ENCODE measurements around the gene LRRC66.

Gene LRRC66

DNA sequence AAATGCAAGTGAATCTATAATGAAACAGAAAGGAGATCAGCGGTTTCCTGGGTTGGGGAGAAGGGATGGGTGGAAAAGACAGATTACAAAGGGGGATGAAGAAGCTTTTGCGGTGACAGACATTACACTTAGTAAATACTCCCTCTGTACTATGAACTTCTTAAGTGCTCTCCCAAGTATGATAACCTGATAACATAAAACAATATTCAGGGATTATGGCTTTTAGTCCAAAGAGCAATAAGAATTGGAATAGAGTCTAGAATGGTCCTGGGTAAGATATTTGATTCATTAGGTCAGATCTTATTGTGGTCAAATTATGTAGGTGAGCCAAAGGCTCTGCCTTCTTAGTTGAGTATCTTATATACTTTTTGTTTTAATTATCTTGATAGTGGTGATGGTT, 9.2 kb downstream of the LRRC66 start:
- no peak for DNase-seq (ENCODE audit: low read depth)

DNA sequence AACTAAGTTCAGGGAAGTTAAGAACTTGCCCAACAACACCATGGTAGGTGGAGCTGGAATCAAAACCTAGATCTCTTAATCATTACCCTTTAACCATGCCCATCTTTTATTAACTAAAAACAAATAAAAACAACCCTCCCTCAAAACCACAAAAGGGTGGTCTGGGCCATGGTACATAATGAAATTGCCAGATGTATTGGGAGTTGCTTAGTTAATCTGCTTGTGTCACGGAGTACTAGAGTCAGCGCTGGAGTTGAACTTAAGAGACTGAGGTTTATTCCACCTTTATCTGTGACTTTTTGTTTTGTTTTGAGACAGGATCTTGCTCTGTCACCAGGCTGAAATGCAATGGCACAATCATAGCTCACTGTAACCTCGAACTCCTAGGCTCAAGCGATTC, 13.3 kb downstream of the LRRC66 start:
- no peak for DNase-seq (ENCODE audit: low read depth)

DNA sequence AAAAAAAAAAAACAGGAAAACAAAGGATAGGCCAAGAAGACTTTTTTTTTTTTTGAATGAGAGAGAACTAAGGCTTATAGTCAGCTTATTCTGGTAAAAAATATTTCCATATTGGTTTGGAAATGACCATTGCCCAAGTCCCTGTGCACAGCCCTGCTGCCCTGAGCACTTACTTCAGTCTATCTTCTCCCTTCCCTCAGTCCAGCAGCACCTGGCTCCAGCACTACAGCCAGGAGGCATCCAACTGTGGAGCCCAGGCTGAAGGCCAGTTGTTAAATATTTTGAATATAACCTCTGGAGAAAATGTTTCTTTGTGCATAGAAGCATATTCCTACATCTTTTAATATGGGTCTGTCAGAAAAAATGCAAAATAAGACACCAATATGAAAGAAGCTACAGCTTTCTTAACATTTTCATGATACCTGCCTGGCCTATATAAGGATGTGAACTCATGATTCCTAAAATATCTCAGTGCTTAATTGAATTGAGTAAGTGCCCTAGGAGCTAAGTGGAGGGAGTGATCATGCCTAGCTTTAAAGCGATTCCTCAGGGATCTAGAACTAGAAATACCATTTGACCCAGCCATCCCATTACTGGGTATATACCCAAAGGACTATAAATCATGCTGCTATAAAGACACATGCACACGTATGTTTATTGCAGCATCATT, 14.4 kb downstream of the LRRC66 start:
- no peak for DNase-seq (ENCODE audit: low read depth)

DNA sequence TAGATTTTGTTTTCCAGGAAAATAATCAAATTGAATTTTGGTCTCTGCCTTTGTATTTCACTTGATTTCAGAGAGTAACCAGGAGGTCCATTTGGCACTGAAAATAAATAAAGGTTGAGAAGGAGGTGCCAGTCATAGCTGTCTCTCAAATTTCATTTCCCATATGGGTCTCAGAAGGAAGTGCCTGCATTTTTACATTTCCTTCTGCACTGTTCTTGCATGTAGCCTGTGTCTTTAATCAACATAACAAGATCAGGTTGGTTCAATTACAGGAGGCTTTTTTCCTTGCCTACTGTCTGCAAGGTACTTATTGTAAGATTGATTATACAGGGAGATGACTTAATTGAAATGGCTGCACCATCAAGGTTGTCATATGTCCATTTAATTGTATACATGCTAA, 15.7 kb downstream of the LRRC66 start:
- no peak for DNase-seq (ENCODE audit: low read depth)

DNA sequence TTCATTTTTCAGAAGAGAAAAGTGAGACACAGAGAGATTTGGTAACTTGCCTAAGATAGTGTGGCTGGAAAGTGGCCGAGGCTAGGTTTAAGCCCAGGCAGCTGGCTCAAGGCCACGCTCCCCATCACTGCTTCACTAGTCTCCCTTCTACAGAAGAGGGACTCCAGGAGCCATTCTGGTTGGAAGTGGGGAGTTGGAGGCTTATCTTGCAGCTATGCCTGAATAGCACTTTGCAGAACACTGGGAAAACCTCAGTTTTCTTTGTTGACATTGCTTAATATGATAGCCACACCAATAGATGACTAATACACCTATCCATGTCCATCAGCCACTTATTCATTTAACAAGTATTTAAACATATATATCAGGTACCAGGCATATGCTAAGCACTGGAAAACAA, 18.5 kb downstream of the LRRC66 start:
- DNase-seq (ENCODE audit: low read depth): no peak

DNA sequence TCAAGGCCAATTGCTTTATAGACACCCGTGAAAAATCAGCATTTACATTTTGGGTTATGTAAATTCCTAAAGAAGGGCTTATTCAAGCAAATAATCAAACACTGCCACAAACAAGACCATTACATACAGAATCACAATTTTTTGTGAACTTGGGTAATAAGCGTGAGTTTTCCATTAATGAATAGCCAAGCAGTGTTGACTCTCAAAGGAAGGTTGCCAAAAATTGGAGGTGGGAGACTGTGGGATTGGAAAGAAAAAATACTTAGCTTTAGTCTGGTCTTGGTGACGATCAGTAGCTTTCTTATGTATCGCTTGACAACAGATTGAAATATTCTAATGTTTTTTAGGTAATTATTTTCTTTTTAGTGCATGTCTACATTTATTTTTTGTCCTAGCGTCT, 20.9 kb downstream of the LRRC66 start:
- DNase-seq (ENCODE audit: low read depth): no peak

DNA sequence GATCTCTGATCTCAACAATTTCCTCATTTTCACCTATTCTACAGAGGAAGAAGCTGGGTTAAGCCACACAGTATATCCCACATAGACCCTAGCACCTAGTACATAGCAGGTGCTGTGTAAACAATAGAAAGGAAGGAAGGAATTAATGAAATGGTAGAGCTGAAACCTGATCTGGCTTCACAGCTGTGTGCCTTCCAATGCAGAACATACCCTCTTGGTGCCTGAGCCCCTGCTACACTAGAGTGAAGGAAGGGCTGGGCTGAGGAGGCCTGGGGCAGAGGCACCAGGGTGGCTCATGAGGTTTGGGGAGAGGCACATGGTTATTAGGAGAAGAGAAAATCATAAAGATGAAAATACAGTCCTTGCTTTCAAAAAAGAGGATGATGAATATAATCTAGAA, 21.3 kb downstream of the LRRC66 start:
- DNase-seq (ENCODE audit: low read depth): no peak

DNA sequence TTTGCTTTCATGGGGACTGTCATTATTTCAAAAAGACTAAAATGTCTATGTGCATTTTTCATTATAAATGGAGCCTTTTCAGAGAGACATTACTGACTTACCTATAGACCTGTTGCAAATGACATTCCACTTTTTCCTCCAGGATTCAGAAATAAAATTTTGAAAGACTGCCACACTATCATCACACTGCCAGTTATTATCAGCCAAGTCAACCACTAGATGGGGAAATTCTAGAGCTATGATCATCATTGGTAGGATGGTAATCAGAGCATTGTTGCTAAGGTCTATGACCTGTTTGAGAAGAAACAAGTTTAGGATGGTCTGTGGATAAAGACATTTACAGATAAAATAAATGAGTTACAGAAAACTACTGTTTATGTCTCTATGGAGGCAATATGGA, 22.5 kb downstream of the LRRC66 start:
- DNase-seq (ENCODE audit: low read depth): no peak

DNA sequence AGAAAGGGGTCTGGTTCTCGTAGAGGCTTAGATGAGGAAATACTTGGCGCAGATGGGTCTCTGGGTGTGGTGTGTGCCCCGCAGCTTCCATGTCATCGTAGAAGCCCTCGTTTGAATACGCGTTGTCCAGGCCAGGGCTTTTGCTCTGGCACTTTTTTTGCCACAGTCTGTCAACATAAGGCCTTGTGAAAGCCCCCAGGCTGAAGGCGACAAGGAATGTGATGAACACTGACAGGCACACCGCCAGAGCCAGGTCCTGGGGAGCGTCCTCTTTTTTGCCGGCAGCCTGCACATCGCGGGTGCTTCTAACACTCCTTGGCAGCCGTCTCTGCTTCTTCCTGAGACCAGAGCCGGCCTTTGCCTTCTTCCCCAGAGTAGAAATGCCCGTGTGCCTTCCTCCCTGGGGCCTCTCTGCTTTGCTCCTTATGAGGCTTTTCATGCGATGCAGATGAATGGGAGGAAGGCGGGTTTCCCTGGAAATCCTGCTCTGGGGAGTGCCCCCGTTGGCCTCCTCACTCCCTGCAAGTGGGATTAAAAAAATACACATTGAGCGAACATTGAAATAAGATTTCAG, 24.4 kb downstream of the LRRC66 start:
- DNase-seq (ENCODE audit: low read depth): no peak

DNA sequence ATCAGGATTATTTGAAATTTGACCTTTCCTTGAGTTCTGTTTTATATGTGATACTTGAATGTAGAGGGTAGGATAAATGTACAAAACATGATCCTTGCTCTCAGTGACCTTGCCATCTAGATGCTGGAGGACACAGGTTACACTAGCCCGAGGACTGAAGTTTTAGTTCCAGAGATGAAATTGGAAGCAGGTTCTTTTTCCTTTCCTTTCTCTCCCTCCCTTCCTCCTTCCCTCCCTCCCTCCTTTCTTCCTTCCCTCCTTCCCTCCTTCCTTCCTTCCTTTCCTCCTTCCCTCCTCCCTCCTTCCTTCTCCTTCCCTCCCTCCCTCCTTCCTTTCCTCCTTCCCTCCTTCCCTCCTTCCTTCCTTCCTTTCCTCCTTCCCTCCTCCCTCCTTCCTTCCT, 54.3 kb downstream of the LRRC66 start:
- no peak for DNase-seq (ENCODE audit: low read depth)

DNA sequence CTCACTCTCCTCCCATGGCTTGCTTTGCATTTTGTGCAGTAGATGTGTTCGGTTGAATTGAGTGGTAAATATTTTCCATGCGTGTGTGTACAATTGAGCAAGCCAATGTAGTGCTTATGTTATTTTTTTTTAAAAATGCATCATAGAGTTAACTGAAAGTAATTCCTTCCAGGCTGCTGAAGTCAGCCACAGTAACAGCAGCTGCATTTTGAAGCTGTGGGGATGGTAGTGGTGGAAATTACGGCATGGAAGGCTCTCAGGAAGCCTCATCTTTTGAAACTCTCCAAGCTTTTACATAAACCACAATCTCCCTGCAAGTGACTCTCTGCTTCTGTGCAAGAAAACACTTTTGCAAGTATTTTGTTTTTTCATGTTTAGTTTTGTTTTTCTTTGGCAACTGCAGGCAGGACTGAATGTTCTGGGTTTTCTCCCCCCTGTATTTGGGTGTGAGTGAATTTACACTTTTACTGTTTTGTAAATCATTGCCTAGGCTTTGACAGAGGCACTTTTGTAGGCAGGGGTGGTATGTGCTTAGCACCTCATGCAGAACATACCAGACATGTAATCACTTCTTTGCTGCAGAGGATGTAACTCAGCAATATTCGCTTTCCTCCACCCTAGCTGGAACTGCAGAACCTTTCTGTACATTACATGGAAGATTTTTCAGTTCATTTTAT, 56.2 kb downstream of the LRRC66 start:
- no peak for DNase-seq (ENCODE audit: low read depth)

DNA sequence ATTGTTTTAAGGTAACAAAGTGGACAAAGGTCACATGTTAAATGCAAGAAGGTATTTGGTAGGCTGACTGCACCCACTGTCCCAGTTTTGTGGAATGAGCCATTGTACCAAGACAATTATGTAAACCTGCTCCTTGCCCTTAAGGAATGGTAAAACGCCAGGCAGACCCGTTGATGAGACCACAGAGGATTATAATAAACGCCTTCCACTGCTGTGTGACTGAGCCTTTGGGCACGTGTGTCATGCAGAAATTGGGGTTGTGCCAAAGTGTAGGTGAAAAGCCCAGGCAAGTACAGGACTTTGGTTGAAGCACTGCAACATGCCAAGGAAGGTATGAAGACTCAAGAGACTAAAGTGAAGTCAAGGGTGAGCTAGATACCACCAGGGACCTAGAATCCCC, 59.7 kb downstream of the LRRC66 start:
- no peak for DNase-seq (ENCODE audit: low read depth)

DNA sequence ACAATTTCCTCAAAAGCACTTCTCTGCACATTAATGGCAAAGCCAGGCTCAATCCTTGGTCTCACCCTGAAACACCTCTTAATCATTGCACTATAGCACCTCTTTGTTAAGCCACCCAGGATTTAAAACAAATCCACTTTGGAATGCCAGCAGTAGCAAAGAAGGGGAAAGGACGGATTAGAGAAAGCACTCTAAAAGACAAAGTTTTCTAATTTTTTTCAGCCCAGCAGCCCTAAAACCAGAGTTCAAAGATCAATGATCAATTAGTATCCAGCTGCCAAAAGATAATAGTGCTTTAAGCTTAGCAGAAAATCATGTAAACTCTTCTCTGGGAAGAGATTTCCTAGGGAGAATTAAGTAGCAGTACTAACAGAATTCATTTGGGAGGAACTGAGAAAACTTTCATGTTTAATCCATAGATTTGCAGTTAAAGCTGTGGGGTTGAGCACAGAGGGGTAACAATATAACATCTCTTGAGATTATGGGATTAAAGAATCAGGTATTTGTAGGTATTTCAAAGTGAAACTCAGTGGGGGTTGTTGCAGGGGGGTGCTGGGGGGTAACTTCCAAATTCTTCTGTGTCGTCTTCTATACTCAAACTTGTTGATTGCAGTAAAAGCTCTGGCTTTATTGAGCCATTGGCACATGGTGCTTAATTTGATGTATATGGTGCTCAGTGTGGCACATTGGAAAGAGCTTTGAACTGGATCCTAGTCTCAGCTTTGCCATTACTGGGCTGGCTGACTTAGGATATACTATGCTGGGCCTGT, 61.8 kb downstream of the LRRC66 start:
- DNase-seq (ENCODE audit: low read depth): no peak

Data from stimulated activated CD8-positive, alpha-beta memory T cell treated with anti-CD3 and anti-CD28 coated beads, Interleukin-15, amount 100 ng/mL, for 1 hour (primary cell).